Measurements from ENCODE around the gene ABCA2. TPM values are rescaled to one million over a fixed set of nuclear protein-coding genes. Genes with fewer than 3 reads are reported as not detected.

ABCA2 gene
- total RNA-seq, 1 experiment from 2014 or later: 22.4 TPM

GRCh38 chr9:137006116-137007003, 21.7 kb downstream of the ABCA2 start:
- H3K9me3 Mint-ChIP-seq: peaks cover 16 to 19% of the 10 kb centered on the region in 2 experiments
- TF ChIP-seq CTCF (conservative IDR thresholded peaks at IDR 0.05): no peak

More at GRCh38 chr9:137006116-137007003, 21.7 kb downstream of the ABCA2 start:
- DNase-seq: no peak
- H4K8ac ChIP-seq (replicated peaks; ENCODE audit: insufficient read length, low read depth, low read length): no peak overlapping the region
- H3K4me3 Mint-ChIP-seq: no peak overlapping the region
- H3K27ac Mint-ChIP-seq: peak overlapping the region in 1 of 3 experiments; percentile 40; a peak in 1 of 7 replicates
- no peak overlapping the region for H2BK15ac ChIP-seq (ENCODE audit: low read depth, low read length)
- H2AFZ ChIP-seq (ENCODE audit: low read length): no peak overlapping the region
- H2AK5ac ChIP-seq (ENCODE audit: insufficient read length, low read length): no peak overlapping the region
- H2BK20ac ChIP-seq (ENCODE audit: low read depth, low read length, poor library complexity, severe bottlenecking): no peak overlapping the region
- peaks cover 10% of the 10 kb centered on the region for H3K27me3 Mint-ChIP-seq (ENCODE audit: low read depth)
- no peaks in the 10 kb centered on the region for H3K23me2 ChIP-seq (ENCODE audit: insufficient read length, low read depth, low read length, poor library complexity, severe bottlenecking)
- H3K4me1 ChIP-seq (ENCODE audit: insufficient read depth, low read length): no peaks in the 10 kb centered on the region
- no peaks in the 10 kb centered on the region for H3K79me1 ChIP-seq (ENCODE audit: insufficient read depth, low read depth, low read length, poor library complexity, severe bottlenecking)
- no peaks in the 10 kb centered on the region for H4K20me1 ChIP-seq (ENCODE audit: control insufficient read depth, insufficient read depth, insufficient read length)
- H3K4me1 Mint-ChIP-seq: no peaks in the 10 kb centered on the region
- H3K27me3 ChIP-seq (ENCODE audit: insufficient read depth, low read length): no peaks in the 10 kb centered on the region
- no peak overlapping the region for H3K18ac ChIP-seq (ENCODE audit: insufficient read length, low read depth, low read length)
- H2BK12ac ChIP-seq (ENCODE audit: insufficient read length, low read depth, low read length): no peak overlapping the region
- no peak overlapping the region; the same call in 1 of the 2 replicates for H3K14ac ChIP-seq (ENCODE audit: insufficient read depth, low read length)
- no peak overlapping the region for H2BK120ac ChIP-seq (ENCODE audit: low read depth, low read length, poor library complexity, severe bottlenecking)
- no peak overlapping the region for H3K4ac ChIP-seq (ENCODE audit: low read depth, low read length)
- no peaks in the 10 kb centered on the region for H3K9me3 ChIP-seq (ENCODE audit: control insufficient read depth, low read depth, low read length)
- H4K5ac ChIP-seq (ENCODE audit: insufficient read length, low read depth, low read length): no peak overlapping the region
- H3K56ac ChIP-seq (ENCODE audit: insufficient read length, low read depth, low read length): no peak overlapping the region
- no CpG with 5 or more reads among the region's 24 CpGs for WGBS (ENCODE audit: extremely low coverage, insufficient read length, low lambda C conversion rate)
- H3K4me2 ChIP-seq (ENCODE audit: insufficient read depth, insufficient read length, low read length): no peak overlapping the region
- peaks cover 5 to 6% (median 5%) of the 10 kb centered on the region in 3 experiments; a peak in 5 of 7 replicates for H3K36me3 Mint-ChIP-seq (ENCODE audit: insufficient read depth in 1 of 3, low read depth in 3 of 3)
- H3K9ac ChIP-seq (ENCODE audit: extremely low read depth, insufficient read length, low read length): no peak overlapping the region
- no peak overlapping the region for H2BK5ac ChIP-seq (ENCODE audit: insufficient read length, low read length)
- H3T11ph ChIP-seq (ENCODE audit: low read length): no peak overlapping the region
- no peak overlapping the region for H3K27ac ChIP-seq (ENCODE audit: insufficient read length, low read depth, low read length)
- H3K79me2 ChIP-seq (ENCODE audit: insufficient read depth, low read length): no peaks in the 10 kb centered on the region
- H3K23ac ChIP-seq (ENCODE audit: insufficient read length, low read depth, low read length): no peak overlapping the region
- no peak overlapping the region for H4K91ac ChIP-seq (ENCODE audit: insufficient read length, low read depth, low read length)

All from H9 (cell line).